ENCODE measurements around the gene RANBP3L. TPM values are rescaled to one million over a fixed set of nuclear protein-coding genes. Genes with fewer than 3 reads are reported as not detected.

The RANBP3L gene
- polyA plus RNA-seq, 1 of the 3 experiments (the other 2 are of a cell fraction) = not detected

GRCh38 chr5:36252722-36253365, 48.9 kb downstream of the RANBP3L start:
- no peak for DNase-seq
- TF ChIP-seq IRF3 (IDR thresholded peaks at IDR 0.05; ENCODE audit: low read depth, low read length) (no peak), PBX3 (IDR thresholded peaks at IDR 0.05) (no peak), JUND (IDR thresholded peaks at IDR 0.05) (no peak), NRF1 (IDR thresholded peaks at IDR 0.05; ENCODE audit: low read depth, low read length) (no peak), CTCF (IDR thresholded peaks at IDR 0.05) (no peak), ELF1 (IDR thresholded peaks at IDR 0.05) (no peak), CHD2 (IDR thresholded peaks at IDR 0.05; ENCODE audit: low read length, partially characterized antibody) (no peak), YY1 (IDR thresholded peaks at IDR 0.05; ENCODE audit: low read depth) (no peak), SIN3A (IDR thresholded peaks at IDR 0.05; ENCODE audit: borderline replicate concordance, low read depth, low read length) (no peak), POLR2AphosphoS5 (IDR thresholded peaks at IDR 0.05; ENCODE audit: low read depth, low read length) (no peak), FOXJ3 (CRISPR knock-in tag; IDR thresholded peaks at IDR 0.05) (no peak), TAF1 (IDR thresholded peaks at IDR 0.05; ENCODE audit: borderline replicate concordance, low read depth, low read length) (no peak), RFX5 (IDR thresholded peaks at IDR 0.05; ENCODE audit: low read length) (no peak), SMC3 (IDR thresholded peaks at IDR 0.05; ENCODE audit: low read depth, low read length) (no peak), EP300 (IDR thresholded peaks at IDR 0.05; ENCODE audit: borderline replicate concordance in 1 of 2, low read depth in 1 of 2, low read length in 1 of 2) (no peak), USF2 (IDR thresholded peaks at IDR 0.05; ENCODE audit: borderline replicate concordance, low read depth, low read length) (no peak), GABPA (IDR thresholded peaks at IDR 0.05; ENCODE audit: low read depth) (no peak), MXI1 (IDR thresholded peaks at IDR 0.05; ENCODE audit: low read depth, low read length) (no peak), USF1 (IDR thresholded peaks at IDR 0.05; ENCODE audit: borderline replicate concordance, low read depth) (no peak)
- Histone ChIP-seq H3K4me2 (no peak overlapping the region), H3F3A (replicated peaks; ENCODE audit: insufficient read depth) (no peaks in the 10 kb centered on the region), H3K9me3 (no peaks in the 10 kb centered on the region), H3K27me3 (ENCODE audit: insufficient read depth) (no peaks in the 10 kb centered on the region), H3K9me2 (no peaks in the 10 kb centered on the region), H3K9ac (no peak overlapping the region), H3K4me1 (ENCODE audit: control insufficient read depth in 1 of 2, insufficient read depth in 2 of 2, low read depth in 1 of 2, low read length in 1 of 2) (no peaks in the 10 kb centered on the region), H3K27ac (ENCODE audit: low read depth in 2 of 2, low read length in 1 of 2) (no peak overlapping the region), H3K36me3 (replicated peaks in 1 of 2; ENCODE audit: control insufficient read depth in 1 of 2, insufficient read depth in 2 of 2, low read length in 1 of 2) (no peaks in the 10 kb centered on the region), H3K4me3 (ENCODE audit: low read depth in 2 of 2, low read length in 1 of 2) (no peak overlapping the region), H2AFZ (ENCODE audit: low read depth) (no peak overlapping the region), H4K20me1 (ENCODE audit: insufficient read depth) (no peaks in the 10 kb centered on the region), H3K79me2 (ENCODE audit: insufficient read depth) (no peaks in the 10 kb centered on the region)
- CTCF ChIA-PET = interaction anchor here (1.0 to 5.1 kb wide), 4 partner anchors 8 to 53 kb away, joined by 3 to 24 read pairs (median 5); partner anchors contain the start of gene NADK2
- WGBS (ENCODE audit: low lambda C conversion rate) = 88% methylated on average over 3 of the region's 3 CpGs
- POLR2A ChIA-PET = no interaction called here
